H9 (cell line): ENCODE results near the gene TRAF3. TPM values are rescaled to one million over a fixed set of nuclear protein-coding genes. Genes with fewer than 3 reads are reported as not detected.

Experiments used
- DNase-seq: peaks from one replicate; pipeline ENCODE4 v3.0.0-alpha.2; 2017
- H2AFZ ChIP-seq: one replicate; pipeline ENCODE4 v1.6.1; 2013; ENCODE audit warnings: mild to moderate bottlenecking, low read length, control low read depth, moderate library complexity
- H2AK5ac ChIP-seq: 2 replicates; pipeline ENCODE4 v1.6.1; 2013; ENCODE audit warnings: low read length, control low read depth, mixed read lengths; ENCODE audit not compliant: insufficient read length
- H2BK120ac ChIP-seq: one replicate; pipeline ENCODE4 v1.6.1; 2013; ENCODE audit warnings: low read depth, mild to moderate bottlenecking, low read length, control low read depth, inconsistent platforms; ENCODE audit not compliant: poor library complexity, severe bottlenecking
- H2BK12ac ChIP-seq: 2 replicates; pipeline ENCODE4 v1.6.1; 2013; ENCODE audit warnings: low read length, control low read depth, mixed read lengths, low read depth; ENCODE audit not compliant: insufficient read length
- H2BK15ac ChIP-seq: 2 replicates; pipeline ENCODE4 v1.6.1; 2013; ENCODE audit warnings: low read depth, low read length, control low read depth
- H2BK20ac ChIP-seq: one replicate; pipeline ENCODE4 v1.6.1; 2013; ENCODE audit warnings: low read depth, mild to moderate bottlenecking, low read length, control low read depth, inconsistent platforms; ENCODE audit not compliant: poor library complexity, severe bottlenecking
- H2BK5ac ChIP-seq: 2 replicates; pipeline ENCODE4 v1.6.1; 2013; ENCODE audit warnings: low read length, control low read depth, mixed read lengths; ENCODE audit not compliant: insufficient read length
- H3K14ac ChIP-seq: 2 replicates; pipeline ENCODE4 v1.6.1; 2013; ENCODE audit warnings: low read length, control low read depth; ENCODE audit not compliant: insufficient read depth
- H3K18ac ChIP-seq: 2 replicates; pipeline ENCODE4 v1.6.1; 2013; ENCODE audit warnings: low read depth, mild to moderate bottlenecking, mixed read lengths, low read length, control low read depth; ENCODE audit not compliant: insufficient read length
- H3K23ac ChIP-seq: 2 replicates; pipeline ENCODE4 v1.6.1; 2013; ENCODE audit warnings: low read length, control low read depth, mixed read lengths, low read depth; ENCODE audit not compliant: insufficient read length
- H3K23me2 ChIP-seq: 2 replicates; pipeline ENCODE4 v1.6.1; 2013; ENCODE audit warnings: low read depth, mild to moderate bottlenecking, mixed read lengths, low read length, control low read depth; ENCODE audit not compliant: insufficient read length, poor library complexity, severe bottlenecking
- H3K27ac ChIP-seq: 2 replicates; pipeline ENCODE4 v1.5.1; 2013; ENCODE audit warnings: low read length, control low read depth, mixed read lengths, low read depth; ENCODE audit not compliant: insufficient read length
- H3K27me3 ChIP-seq: 2 replicates; pipeline ENCODE4 v1.6.1; 2013; ENCODE audit warnings: low read length, control low read depth, inconsistent platforms; ENCODE audit not compliant: insufficient read depth
- H3K4ac ChIP-seq: 2 replicates; pipeline ENCODE4 v1.6.1; 2013; ENCODE audit warnings: low read depth, mild to moderate bottlenecking, control low read depth, inconsistent platforms, low read length, moderate library complexity
- H3K4me1 ChIP-seq: 2 replicates; pipeline ENCODE4 v1.6.1; 2013; ENCODE audit warnings: low read length, control low read depth, inconsistent platforms; ENCODE audit not compliant: insufficient read depth
- H3K4me2 ChIP-seq: 2 replicates; pipeline ENCODE4 v1.6.1; 2013; ENCODE audit warnings: low read length, control low read depth, mixed read lengths; ENCODE audit not compliant: insufficient read length, insufficient read depth
- H3K56ac ChIP-seq: 2 replicates; pipeline ENCODE4 v1.6.1; 2013; ENCODE audit warnings: low read depth, mild to moderate bottlenecking, mixed read lengths, low read length, control low read depth; ENCODE audit not compliant: insufficient read length
- H3K79me1 ChIP-seq: 2 replicates; pipeline ENCODE4 v1.6.1; 2013; ENCODE audit warnings: low read depth, mild to moderate bottlenecking, moderate library complexity, low read length, control low read depth, inconsistent platforms; ENCODE audit not compliant: insufficient read depth, poor library complexity, severe bottlenecking
- H3K79me2 ChIP-seq: 2 replicates; pipeline ENCODE4 v1.6.1; 2013; ENCODE audit warnings: low read length, control low read depth, inconsistent platforms; ENCODE audit not compliant: insufficient read depth
- H3K9ac ChIP-seq: 2 replicates; pipeline ENCODE4 v1.6.1; 2013; ENCODE audit warnings: low read length, control low read depth, mixed read lengths; ENCODE audit not compliant: insufficient read length; ENCODE audit errors: extremely low read depth
- H3K9me3 ChIP-seq: one replicate; pipeline ENCODE4 v1.6.1; 2013; ENCODE audit warnings: low read depth, low read length, inconsistent platforms; ENCODE audit not compliant: control insufficient read depth
- H3T11ph ChIP-seq: one replicate; pipeline ENCODE4 v1.6.1; 2013; ENCODE audit warnings: mild to moderate bottlenecking, low read length, control low read depth, inconsistent platforms
- H4K20me1 ChIP-seq: one replicate; pipeline ENCODE4 v1.6.1; 2013; ENCODE audit not compliant: control insufficient read depth, insufficient read length, insufficient read depth
- H4K5ac ChIP-seq: 2 replicates; pipeline ENCODE4 v1.6.1; 2013; ENCODE audit warnings: low read depth, mild to moderate bottlenecking, mixed read lengths, low read length, control low read depth; ENCODE audit not compliant: insufficient read length
- H4K8ac ChIP-seq: replicated peaks from 2 replicates; pipeline ENCODE4 v1.6.1; 2013; ENCODE audit warnings: low read length, control low read depth, mixed read lengths, low read depth; ENCODE audit not compliant: insufficient read length
- H4K91ac ChIP-seq: 2 replicates; pipeline ENCODE4 v1.6.1; 2013; ENCODE audit warnings: low read depth, mild to moderate bottlenecking, moderate library complexity, mixed read lengths, low read length, control low read depth; ENCODE audit not compliant: insufficient read length
- H3K27ac Mint-ChIP-seq, 3 experiments: 2 replicates in 2 of 3; 3 replicates in 1 of 3; pipeline ENCODE4 v1.8.0; 2020 to 2021; ENCODE audit warnings: mixed read lengths in 3 of 3, mild to moderate bottlenecking in 1 of 3, moderate library complexity in 1 of 3
- H3K27me3 Mint-ChIP-seq: 2 replicates; pipeline ENCODE4 v1.8.0; 2021; ENCODE audit warnings: low read depth, mild to moderate bottlenecking, moderate library complexity, mixed read lengths
- H3K36me3 Mint-ChIP-seq, 3 experiments: 2 replicates in 2 of 3; 3 replicates in 1 of 3; pipeline ENCODE4 v1.8.0; 2020 to 2021; ENCODE audit warnings: low read depth in 3 of 3, mixed read lengths in 3 of 3; ENCODE audit not compliant: insufficient read depth in 1 of 3
- H3K4me1 Mint-ChIP-seq, 2 experiments: 2 replicates each; pipeline ENCODE4 v1.8.0; 2020; ENCODE audit warnings: mixed read lengths in 2 of 2
- H3K4me3 Mint-ChIP-seq, 2 experiments: 2 replicates in 1 of 2; 3 replicates in 1 of 2; pipeline ENCODE4 v1.8.0; 2020 to 2021; ENCODE audit warnings: mild to moderate bottlenecking in 2 of 2, mixed read lengths in 2 of 2, moderate library complexity in 1 of 2
- H3K9me3 Mint-ChIP-seq, 2 experiments: 2 replicates in 1 of 2; 3 replicates in 1 of 2; pipeline ENCODE4 v1.8.0; 2020; ENCODE audit warnings: mild to moderate bottlenecking in 2 of 2, mixed read lengths in 2 of 2, moderate library complexity in 1 of 2
- CTCF ChIP-seq: fragments of 200-600 bp; sonication (generic); conservative IDR thresholded peaks from 3 replicates; pipeline ENCODE4 v1.8.0; 2021; ENCODE audit warnings: antibody characterized with exemption, mild to moderate bottlenecking
- WGBS: extraction: QIAGEN DNeasy Blood & Tissue Kit; methylation state at CpG from one replicate; pipeline ENCODE4 v1.1.7; 2013; ENCODE audit warnings: missing lambda C conversion rate, low lambda C conversion rate, mixed read lengths; ENCODE audit not compliant: insufficient read length; ENCODE audit errors: extremely low coverage; 5-methylcytosine and 5-hydroxymethylcytosine counted together
- total RNA-seq: library from RNA; stranded (reverse); gene quantifications from 2 replicates; pipeline ENCODE4 v1.2.1, GENCODE V29; 2021

TRAF3 gene
- total RNA-seq, 1 experiment from 2014 or later: 9.6 TPM

- no CpG with 5 or more reads among the region's 3 CpGs for WGBS
- H3K79me2 ChIP-seq: no peaks in the 10 kb centered on the region; the same call in 1 of the 2 replicates
- H3K23ac ChIP-seq: no peak overlapping the region
Observed at GRCh38 chr14:102785595-102785963, 8.3 kb downstream of the TRAF3 start.

More at GRCh38 chr14:102785595-102785963, 8.3 kb downstream of the TRAF3 start:
- no peak overlapping the region for H3K4me2 ChIP-seq
- Mint-ChIP-seq H3K4me1 (peaks cover 13 to 20% of the 10 kb centered on the region in 2 experiments), H3K4me3 (no peak overlapping the region), H3K9me3 (no peaks in the 10 kb centered on the region; a peak in 1 of 5 replicates), H3K36me3 (no peaks in the 10 kb centered on the region), H3K27me3 (no peaks in the 10 kb centered on the region; the same call in 1 of the 2 replicates), H3K27ac (no peak overlapping the region)
- H3K79me1 ChIP-seq: peaks cover 4% of the 10 kb centered on the region
- no peak overlapping the region for H3K9ac ChIP-seq
- peak; percentile 42; the same call in 2 of the 3 replicates for TF ChIP-seq CTCF
- H4K20me1 ChIP-seq: no peaks in the 10 kb centered on the region
- H2AK5ac ChIP-seq: no peak overlapping the region
- H2BK5ac ChIP-seq: no peak overlapping the region
- H3K9me3 ChIP-seq: no peaks in the 10 kb centered on the region
- no peak overlapping the region for H3K14ac ChIP-seq
- H3T11ph ChIP-seq: no peak overlapping the region
- peaks cover 3% of the 10 kb centered on the region; the same call in 1 of the 2 replicates for H3K4me1 ChIP-seq
- H3K23me2 ChIP-seq: no peaks in the 10 kb centered on the region
- no peak overlapping the region for H4K91ac ChIP-seq
- H2BK15ac ChIP-seq: no peak overlapping the region
- H3K27ac ChIP-seq: no peak overlapping the region
- DNase-seq: no peak
- H3K18ac ChIP-seq: no peak overlapping the region
- no peak overlapping the region for H3K56ac ChIP-seq
- no peak overlapping the region for H2AFZ ChIP-seq
- H4K5ac ChIP-seq: no peak overlapping the region
- no peak overlapping the region for H2BK20ac ChIP-seq
- H3K27me3 ChIP-seq: no peaks in the 10 kb centered on the region
- no peak overlapping the region for H4K8ac ChIP-seq
- no peak overlapping the region for H3K4ac ChIP-seq
- H2BK12ac ChIP-seq: no peak overlapping the region
- H2BK120ac ChIP-seq: no peak overlapping the region
